ENCODE measurements around the gene MARVELD1. TPM values are rescaled to one million over a fixed set of nuclear protein-coding genes. Genes with fewer than 3 reads are reported as not detected.

The MARVELD1 gene
- total and polyA plus RNA-seq, 2 of the 8 experiments (the other 6 are each of a cell fraction or from before 2014, with no cell fraction given): 28.1 to 37.3 TPM

DNA sequence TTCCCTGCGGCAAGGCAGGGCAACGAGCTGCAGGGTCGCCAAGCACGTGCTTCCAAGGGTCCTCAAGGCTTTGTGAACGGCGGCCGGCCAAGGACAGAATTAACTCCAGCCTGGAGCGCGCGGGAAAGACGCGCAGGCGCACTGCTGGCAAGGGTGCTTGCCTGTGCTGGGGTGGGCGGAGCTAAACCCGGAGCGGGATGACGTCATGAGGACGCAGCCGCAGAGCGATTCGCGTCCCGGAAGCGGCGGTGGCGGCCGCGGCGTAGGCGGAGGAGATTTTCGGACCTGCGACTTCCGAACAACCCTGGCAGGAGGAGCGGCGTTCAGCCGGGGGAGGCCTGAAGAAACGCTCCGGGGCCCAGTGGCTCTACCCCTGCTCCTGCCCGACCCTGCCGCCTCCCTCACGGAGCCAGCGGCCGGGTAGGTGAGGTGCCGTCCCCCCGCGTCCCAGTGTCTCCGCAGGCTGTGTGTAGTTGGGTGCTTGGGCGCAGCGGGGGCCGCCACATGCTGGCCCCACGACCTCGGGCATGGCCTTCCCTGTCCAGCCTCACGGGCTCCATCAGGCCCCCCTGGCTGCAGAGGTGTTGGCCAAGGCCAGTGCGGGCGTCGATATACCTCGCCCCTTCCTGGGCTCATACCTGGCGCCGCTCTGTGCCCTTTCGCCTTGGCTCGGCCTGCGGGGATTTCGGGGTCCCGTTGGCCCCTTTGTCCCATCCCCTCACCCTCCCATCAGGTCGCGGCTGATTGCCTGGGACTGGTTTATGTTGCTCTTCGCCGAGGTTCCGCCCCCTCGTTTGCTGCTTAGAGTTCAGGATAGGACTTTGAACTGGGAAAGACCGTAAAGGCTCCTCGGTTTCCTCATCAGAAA lies 23.6 kb downstream of the MARVELD1 start, which contains the start of gene ZFYVE27 (continued):
- TF ChIP-seq, protein P1, sequence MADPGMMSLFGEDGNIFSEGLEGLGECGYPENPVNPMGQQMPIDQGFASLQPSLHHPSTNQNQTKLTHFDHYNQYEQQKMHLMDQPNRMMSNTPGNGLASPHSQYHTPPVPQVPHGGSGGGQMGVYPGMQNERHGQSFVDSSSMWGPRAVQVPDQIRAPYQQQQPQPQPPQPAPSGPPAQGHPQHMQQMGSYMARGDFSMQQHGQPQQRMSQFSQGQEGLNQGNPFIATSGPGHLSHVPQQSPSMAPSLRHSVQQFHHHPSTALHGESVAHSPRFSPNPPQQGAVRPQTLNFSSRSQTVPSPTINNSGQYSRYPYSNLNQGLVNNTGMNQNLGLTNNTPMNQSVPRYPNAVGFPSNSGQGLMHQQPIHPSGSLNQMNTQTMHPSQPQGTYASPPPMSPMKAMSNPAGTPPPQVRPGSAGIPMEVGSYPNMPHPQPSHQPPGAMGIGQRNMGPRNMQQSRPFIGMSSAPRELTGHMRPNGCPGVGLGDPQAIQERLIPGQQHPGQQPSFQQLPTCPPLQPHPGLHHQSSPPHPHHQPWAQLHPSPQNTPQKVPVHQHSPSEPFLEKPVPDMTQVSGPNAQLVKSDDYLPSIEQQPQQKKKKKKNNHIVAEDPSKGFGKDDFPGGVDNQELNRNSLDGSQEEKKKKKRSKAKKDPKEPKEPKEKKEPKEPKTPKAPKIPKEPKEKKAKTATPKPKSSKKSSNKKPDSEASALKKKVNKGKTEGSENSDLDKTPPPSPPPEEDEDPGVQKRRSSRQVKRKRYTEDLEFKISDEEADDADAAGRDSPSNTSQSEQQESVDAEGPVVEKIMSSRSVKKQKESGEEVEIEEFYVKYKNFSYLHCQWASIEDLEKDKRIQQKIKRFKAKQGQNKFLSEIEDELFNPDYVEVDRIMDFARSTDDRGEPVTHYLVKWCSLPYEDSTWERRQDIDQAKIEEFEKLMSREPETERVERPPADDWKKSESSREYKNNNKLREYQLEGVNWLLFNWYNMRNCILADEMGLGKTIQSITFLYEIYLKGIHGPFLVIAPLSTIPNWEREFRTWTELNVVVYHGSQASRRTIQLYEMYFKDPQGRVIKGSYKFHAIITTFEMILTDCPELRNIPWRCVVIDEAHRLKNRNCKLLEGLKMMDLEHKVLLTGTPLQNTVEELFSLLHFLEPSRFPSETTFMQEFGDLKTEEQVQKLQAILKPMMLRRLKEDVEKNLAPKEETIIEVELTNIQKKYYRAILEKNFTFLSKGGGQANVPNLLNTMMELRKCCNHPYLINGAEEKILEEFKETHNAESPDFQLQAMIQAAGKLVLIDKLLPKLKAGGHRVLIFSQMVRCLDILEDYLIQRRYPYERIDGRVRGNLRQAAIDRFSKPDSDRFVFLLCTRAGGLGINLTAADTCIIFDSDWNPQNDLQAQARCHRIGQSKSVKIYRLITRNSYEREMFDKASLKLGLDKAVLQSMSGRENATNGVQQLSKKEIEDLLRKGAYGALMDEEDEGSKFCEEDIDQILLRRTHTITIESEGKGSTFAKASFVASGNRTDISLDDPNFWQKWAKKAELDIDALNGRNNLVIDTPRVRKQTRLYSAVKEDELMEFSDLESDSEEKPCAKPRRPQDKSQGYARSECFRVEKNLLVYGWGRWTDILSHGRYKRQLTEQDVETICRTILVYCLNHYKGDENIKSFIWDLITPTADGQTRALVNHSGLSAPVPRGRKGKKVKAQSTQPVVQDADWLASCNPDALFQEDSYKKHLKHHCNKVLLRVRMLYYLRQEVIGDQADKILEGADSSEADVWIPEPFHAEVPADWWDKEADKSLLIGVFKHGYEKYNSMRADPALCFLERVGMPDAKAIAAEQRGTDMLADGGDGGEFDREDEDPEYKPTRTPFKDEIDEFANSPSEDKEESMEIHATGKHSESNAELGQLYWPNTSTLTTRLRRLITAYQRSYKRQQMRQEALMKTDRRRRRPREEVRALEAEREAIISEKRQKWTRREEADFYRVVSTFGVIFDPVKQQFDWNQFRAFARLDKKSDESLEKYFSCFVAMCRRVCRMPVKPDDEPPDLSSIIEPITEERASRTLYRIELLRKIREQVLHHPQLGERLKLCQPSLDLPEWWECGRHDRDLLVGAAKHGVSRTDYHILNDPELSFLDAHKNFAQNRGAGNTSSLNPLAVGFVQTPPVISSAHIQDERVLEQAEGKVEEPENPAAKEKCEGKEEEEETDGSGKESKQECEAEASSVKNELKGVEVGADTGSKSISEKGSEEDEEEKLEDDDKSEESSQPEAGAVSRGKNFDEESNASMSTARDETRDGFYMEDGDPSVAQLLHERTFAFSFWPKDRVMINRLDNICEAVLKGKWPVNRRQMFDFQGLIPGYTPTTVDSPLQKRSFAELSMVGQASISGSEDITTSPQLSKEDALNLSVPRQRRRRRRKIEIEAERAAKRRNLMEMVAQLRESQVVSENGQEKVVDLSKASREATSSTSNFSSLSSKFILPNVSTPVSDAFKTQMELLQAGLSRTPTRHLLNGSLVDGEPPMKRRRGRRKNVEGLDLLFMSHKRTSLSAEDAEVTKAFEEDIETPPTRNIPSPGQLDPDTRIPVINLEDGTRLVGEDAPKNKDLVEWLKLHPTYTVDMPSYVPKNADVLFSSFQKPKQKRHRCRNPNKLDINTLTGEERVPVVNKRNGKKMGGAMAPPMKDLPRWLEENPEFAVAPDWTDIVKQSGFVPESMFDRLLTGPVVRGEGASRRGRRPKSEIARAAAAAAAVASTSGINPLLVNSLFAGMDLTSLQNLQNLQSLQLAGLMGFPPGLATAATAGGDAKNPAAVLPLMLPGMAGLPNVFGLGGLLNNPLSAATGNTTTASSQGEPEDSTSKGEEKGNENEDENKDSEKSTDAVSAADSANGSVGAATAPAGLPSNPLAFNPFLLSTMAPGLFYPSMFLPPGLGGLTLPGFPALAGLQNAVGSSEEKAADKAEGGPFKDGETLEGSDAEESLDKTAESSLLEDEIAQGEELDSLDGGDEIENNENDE (IDR thresholded peaks at IDR 0.05; ENCODE audit: insufficient replicate concordance, low read length): no peak
- TF ChIP-seq TAF1 (IDR thresholded peaks at IDR 0.05; ENCODE audit: low read depth, low read length) (peak; percentile 86), SRF (IDR thresholded peaks at IDR 0.05; ENCODE audit: low read depth, low read length) (no peak), CTBP2 (IDR thresholded peaks at IDR 0.05; ENCODE audit: borderline replicate concordance, insufficient read depth, insufficient read length, low read length) (no peak), SIX5 (IDR thresholded peaks at IDR 0.05; ENCODE audit: low read depth, low read length) (no peak), CHD1 (IDR thresholded peaks at IDR 0.05; ENCODE audit: low read depth, low read length) (no peak), CREB1 (IDR thresholded peaks at IDR 0.05) (peak; percentile 95), FOSL1 (IDR thresholded peaks at IDR 0.05; ENCODE audit: insufficient read depth, low read depth, low read length) (no peak), CHD2 (IDR thresholded peaks at IDR 0.05; ENCODE audit: low read length) (no peak)
- TF ChIP-seq, protein P2, sequence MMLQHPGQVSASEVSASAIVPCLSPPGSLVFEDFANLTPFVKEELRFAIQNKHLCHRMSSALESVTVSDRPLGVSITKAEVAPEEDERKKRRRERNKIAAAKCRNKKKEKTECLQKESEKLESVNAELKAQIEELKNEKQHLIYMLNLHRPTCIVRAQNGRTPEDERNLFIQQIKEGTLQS (IDR thresholded peaks at IDR 0.05; ENCODE audit: insufficient read depth, low read depth, low read length): no peak
